Activated CD4-positive, CD25-positive, alpha-beta regulatory T cell treated with anti-CD3 and anti-CD28 coated beads, Interleukin-2, amount 50 U/mL, for 72 hours (primary cell): ENCODE data around the gene TMEM273.

ENCODE experiments used
- DNase-seq: peaks from one replicate; pipeline ENCODE4 v3.0.0; 2021

The TMEM273 gene

DNA sequence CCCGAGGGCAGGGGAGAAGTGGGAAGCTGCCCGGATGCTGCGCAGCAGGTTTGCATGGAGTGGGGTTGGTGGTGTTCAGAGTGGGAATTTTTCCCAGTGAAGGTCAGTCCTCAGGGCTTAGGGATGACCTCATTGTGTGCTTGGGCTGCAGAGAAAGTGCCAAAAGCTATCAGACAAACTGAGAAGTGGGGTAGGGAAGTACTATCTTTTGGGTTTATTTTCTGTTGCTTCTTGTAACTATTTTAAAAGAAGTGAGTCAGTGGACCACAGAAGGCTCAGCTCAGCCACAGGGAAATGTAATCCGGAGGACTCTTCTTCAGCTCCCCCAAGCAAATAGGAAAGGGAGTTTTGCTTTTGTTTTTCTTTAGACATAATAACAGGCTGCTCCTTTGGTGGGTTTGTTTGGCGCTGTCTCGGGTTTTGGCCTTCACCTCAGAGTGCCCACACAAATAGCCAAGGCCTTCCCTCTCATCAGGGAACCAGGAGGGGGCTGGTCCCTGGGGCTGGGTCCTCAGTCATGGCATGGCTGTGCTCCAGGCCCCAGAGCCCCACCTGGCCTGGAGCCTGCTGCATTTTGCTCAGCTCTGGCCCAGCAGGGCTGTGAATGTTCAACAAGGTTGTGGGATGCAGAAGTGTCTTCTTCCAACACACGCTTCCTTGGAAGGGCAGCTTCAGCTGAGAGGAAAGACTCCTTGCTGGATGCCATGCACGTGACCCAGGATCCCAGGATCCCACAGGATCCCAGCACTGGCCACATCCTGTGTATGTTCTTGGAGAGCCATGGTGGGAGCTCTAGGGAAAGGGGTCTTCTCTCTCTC is 49.0 kb downstream of the TMEM273 start:
- no peak for DNase-seq

DNA sequence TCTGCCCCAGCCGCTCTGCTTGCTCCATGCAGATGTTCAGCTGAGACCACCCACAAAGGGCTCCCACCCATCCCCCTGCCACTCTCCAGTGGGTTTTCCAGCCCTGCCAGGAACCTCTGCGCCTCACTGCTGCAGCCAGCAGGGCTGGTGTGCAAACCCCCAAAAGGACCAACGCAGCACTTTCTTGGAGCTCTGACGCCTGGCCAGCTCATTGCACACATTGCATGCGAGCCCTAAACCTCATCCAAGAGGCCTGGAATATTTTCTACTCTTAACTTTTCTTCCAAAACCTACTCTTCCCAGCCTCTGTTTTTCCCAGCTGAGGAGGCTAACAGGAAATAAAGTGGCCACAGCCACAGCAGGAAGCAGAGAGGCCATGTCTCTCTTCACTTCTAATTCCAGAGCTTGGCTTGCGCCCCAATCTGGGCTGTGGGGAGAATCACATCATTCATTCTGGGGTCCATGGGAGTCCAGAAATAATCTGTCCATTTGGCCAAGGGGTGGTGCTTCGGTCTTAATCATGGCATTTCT is 49.8 kb downstream of the TMEM273 start:
- DNase-seq = no peak

DNA sequence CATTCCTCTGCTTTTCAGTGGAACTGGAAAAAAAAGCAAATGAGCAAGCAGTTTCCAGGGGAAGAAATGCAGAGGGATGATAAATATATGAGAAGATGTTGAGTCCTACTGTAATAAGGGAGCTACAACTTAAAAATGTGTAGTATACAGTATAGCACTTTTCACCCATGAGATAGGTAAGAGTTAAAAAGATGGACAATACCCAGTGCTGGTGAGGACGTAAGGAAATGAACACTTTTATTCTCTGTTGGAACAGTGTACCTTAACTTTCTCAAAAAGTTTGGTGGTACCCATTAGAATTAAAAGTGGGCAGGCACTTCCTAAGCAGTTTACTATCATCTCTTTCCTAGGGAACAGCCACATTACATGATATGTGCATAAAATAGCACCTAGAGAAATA is 51.7 kb downstream of the TMEM273 start:
- DNase-seq = no peak

DNA sequence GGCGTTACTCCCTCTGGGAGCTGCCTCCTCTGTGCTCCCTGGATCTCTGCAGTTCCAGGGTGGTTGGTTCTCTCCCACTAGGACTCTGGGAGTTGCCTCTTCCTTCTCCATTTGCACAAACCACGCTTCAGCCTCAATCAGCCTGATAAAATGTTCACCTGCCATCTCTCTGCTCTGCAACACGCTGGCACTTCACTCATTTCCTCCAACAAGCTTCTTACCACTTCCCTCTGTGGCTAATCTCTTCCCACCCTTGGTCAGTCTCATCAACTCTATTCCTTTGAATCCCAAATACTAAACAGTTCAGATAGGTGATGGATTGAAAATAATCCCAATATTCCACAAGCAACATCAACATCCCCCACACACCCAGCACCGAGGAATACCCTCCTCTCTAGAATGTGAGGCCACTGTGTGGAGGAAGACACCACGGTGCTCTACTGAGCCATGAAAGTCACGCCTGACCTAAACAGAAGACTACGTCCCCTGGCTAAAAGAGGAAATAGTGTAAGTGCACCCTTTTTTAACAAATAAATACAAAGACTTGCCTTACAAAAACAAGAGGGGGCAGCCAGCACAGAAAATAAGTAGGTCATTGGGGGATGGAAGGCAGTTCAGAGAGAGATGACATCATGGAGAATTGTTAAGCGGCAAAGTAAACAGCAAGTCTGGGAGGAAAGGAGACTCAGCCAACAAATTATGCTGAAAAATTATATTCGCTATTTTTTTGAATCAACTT is 52.4 kb downstream of the TMEM273 start:
- no peak for DNase-seq

DNA sequence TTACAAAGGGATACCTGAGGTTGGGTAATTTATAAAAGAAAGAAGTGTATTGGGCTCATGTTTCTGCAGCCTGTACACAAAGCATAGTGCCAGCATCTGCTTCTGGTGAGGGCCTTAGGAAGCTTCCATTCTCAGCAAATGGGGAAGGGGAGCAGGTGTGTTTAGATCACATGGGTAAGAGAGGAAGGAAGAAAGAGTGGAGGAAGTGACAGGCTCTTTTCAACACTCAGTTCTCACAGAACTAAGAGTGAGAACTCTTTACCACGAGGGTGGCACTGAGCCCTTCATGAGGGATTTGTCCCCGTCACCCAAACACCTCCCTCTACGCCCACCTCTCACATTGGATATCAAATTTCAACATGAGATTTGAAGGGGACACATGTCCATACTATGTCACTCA is 53.9 kb downstream of the TMEM273 start:
- no peak for DNase-seq

DNA sequence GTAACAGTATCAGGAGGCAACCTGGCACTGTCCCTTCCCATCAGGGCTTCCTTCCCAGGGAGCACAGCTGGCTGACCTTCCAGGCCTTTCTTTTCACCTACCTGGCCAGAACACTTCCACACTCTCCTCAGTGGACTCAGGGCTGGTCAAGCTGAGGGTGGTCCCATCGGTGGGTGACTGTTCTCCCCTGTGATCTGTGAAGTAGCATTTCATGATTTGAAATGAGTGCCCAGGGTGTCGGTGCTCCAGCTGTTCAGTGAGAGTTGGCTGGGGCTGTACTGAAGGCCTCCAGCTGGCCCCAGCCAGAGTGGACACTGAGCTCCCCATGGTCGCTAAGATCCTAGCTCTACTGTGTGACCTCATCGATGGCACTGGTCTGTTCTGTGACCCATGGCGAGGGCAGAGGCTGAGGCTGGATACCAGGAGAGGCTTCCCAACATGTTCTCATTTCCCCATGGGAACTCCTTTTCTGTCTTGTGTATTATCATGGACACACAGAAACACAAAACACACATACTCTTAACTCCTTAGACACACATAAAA is 54.4 kb downstream of the TMEM273 start, which contains the start of gene FAM170B:
TSS of gene FAM170B (minus strand) at position 316 of the 543 bp plus-strand sequence. CDS start at position 213, 103 bp downstream.
- no peak for DNase-seq

DNA sequence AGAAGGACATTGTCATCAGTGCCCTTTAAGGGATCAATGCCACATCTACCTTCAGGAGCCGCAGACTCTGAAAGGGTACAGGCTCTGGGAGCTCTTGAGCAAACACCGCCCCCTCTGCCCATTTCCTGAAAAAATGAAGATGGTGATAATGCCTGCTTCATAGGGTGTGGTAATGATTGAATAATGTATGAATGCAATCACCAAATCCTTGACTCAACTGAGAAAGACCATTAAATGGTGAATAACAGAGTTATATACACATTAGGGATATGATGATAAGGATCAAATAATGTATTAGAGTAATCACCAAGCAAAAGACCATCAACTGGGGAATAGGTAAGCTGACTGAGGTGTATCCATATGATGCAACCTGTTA is 55.8 kb downstream of the TMEM273 start:
- DNase-seq = no peak

DNA sequence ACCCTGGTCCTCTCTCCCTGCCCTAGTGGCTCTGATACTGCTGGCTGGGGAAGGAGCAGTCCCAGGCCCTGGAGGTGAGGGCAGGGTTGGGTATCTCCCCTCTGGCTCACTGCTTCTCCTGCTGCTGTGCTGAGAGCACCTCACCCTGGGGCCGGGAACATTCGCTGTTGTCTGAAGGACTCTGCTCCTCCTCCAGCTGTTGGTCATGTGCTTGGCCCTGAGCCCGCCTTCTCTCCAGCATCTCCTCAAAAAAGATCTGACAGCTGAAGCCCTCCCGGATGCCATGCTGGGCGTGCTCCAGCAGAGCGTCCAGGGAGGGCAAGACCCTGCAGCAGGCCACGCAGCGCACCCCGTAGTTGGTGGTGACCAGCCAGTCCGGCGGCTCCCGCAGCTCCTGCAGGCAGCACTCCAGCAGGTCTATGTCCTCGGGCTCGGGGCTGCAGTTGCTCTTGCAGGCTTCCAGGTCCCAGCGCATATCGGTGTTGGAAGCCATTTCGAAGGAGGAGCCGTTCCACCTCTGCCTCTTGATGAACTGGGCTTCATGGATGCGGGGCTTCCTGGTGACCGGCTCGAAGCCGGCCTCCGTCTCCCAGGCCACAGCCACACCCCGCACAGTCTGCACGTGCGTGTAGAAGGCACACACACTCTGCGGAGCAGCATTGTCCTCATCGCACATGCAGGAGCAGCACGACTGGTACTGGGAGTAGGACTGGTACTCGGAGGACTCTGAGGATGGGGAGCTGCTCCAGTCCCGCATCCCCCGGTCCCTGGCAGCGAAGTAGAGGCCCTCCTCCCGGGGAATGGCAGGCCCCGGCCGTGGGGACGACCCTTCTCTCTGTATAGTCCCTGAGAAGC is 56.5 kb downstream of the TMEM273 start:
- no peak for DNase-seq

DNA sequence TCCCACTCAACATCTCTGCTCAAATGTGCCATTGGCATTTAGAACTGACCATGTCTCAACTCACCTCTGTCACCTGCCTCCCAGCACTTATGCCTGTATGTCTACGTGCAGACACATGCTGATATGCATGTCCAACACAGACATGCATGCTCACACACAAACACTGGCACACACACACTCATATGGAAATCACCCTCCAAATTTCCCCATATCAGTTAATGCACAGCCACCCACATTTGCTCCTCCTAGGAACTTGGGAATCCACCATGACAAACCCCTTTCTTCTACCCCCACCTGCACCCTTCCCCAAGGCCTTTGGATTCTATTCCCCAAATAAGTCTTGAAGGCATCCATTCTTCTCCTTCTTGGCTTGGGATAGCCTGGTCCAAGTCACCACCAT is 58.8 kb downstream of the TMEM273 start:
- no peak for DNase-seq

DNA sequence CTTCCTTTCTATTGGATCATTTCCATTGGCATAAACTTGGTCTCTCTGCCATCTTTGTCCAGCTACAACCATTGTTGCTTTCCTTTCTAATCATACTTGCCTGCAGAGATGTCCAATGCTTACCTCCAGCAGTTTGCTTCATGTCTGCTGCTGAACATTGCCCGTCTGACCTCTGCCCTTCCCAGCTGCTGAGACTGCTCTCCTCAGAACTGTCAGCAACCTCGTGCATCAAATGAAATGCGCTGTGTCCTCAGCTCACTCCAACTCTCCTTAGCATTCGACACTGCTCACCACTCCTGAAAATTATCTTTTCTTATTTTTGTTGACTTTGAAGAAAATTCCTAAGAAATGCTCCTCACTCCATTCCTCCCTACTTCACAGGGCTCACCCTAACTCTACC is 59.3 kb downstream of the TMEM273 start:
- no peak for DNase-seq

DNA sequence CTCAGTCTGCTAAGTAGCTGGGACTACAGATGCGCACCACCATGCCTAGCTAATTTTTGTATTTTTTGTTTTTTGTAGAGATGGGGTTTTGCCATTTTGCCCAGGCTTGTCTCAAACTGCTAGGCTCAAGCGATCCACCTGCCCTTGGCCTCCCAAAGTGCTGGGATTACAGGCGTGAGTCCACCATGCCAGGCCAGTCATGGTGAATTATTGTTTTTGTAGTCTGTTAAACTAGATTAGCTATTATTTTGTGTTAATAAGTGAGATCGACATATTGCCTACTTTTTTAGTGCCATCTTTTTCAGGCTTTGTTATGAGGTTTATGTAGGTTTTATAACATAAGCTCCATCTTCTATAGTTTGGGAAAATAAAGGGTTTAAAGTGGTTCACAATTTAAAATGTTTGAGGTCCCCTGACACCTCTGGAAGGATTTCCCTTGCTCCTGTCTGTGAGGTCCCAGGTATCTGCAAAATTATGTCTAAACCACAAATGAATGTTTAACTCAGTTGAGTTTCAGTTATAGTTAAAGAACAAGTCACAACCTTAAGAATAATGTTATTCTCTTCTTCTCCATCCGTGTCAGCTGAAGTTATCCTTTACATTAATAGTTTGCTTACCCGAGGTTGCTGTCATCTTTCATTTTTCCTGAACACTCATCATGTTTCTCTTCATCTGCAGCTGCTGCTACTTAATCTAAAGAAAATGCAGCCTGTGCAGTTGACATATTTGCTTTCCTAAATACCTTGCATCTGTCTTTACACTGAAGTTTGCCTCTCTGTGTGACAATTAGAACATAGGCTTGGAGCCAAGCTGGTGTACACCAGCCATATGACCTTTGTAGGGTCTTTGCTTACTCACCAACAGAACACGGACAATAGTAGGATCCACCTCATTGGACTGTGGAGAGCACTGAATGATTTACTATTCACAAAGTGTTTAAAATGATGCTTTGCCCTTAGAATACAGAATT is 63.9 kb downstream of the TMEM273 start:
- no peak for DNase-seq

DNA sequence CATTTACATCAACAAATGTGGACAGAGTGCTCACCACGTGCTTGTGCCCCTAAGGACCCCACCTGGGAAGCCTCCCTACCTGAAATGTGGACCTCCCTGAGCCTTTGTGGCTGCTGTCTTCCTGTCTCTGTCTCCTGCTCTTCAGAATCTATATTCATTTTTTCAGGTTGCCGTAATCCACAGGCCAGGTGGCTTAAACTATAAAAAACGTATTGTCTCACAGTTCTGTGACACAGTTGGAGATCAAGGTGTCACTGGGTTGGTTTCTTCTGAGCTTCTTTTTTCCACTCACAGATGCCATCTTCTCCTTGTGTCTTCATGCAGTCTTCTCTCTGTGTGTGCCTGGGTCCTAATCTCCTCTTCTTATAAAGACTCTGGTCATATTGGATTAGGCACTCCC is 67.3 kb downstream of the TMEM273 start:
- DNase-seq = no peak

DNA sequence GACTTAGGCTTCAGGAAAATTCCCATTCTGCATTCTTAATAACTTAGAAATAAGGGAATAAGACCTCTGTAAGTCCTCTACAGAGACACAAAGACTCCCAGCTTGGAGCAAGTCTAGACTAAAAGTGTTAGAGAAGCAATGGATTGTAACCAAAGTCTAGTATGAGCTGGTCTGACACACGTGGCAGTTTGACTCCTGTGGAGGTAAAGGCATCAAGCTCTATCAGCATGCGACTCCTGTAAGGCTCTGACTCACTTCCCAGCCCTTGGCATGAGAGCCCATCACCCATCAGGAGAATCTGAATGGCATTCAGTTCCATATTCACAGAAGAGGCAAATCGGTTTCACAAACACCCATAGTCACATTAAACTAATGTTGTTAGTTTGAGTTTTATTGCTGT is 68.4 kb downstream of the TMEM273 start:
- no peak for DNase-seq

DNA sequence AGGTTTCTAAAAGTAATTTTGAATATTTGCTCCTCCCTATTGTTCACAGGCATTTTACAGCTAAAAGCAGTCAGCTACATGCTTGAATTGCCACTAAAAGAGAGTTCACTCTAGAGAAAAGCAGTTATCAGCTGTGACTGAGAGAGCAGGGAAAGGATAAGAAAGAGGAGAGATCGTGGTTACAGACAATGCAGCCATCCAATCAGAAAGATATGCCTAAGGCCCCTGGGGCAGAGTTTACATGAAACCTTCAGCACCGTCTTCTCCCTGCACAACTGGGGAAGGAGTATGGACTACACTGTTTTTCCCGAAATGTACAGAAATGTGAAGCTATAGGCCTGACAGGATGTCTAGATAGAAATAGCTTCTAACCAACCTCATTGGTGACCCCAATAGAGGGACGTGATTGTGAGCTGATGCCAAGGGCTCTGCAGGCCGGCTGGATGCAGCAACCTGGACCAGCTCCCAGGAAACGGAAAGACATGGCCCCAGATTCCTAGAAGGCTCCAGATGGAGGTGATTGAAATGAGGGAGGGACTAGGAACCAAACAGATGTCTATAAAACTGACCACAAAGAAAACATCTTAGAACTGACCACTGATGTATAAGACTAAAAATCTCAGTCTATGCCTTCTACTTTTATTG is 69.6 kb downstream of the TMEM273 start:
- DNase-seq = no peak

DNA sequence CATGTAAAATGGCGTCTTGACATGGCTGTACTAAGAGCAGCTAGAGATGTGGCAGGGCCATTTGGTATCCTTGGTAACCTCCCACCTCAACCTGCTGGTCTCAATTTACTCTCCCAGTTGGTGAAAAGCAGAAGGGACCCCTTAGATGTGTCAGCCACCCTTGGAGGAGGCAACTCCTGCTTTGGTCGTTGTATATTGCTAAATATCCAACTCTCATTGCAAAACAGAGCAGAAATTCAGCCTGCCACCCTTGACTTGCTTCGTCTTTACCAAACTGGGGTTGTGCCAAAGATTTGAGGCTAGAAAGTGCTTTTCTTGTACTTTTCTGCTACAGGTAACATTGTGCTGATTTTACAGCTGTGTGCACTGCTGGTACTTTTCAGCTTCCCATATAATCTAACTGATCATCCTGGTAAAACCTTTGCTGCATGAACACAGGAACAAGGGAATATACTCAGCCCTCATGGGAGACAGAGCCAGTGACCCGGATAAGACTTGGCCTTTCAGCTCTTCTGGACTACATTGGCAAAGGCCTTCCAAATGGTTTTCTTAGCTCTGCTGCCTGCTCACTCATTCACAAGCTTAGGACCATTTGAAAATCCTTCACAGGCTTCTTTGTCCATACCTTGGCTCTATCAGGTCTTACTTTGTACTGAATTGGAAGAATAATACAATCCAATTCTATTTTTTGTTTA is 70.7 kb downstream of the TMEM273 start:
- DNase-seq = no peak

DNA sequence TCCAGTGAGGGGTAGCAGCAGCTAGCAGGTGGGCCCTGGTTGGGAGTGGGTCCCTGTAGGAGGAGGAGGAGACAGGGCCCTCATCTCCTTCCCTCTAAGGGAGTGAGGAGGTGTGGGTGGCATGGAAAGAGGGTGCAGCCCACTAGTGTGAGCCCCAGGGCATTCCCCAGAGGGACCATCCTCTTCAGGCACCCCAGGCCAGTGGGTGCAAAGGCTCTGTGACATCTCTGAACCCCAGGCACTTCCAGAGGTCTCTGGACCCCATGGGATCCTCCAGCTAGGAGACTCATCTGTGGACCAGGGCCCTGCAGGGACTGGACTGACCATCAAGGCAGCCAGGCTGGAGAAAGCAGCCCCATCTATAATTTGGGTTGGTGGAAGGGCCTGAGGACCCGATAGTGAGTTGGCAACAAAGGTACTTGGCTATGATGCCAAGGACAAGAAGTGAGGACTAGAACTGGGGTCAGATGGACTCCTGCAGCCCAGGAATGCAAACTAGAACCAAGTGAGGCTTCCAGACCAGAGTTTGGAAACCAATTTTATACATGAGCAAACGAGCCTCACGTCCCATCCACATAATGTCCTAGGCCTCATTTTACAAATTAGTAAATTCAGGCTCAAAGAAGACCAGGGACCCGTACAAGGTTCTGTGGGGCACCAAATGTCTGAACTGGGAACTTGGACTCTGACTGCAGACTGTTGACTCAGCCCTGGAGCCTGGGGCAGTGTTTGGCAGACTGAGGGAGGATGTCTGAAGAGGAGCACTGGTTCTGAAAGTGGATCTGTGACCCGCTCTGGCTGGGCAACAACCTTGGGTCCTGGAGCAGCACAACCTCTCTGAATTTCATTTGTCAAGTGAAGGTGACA is 71.4 kb downstream of the TMEM273 start:
- no peak for DNase-seq

DNA sequence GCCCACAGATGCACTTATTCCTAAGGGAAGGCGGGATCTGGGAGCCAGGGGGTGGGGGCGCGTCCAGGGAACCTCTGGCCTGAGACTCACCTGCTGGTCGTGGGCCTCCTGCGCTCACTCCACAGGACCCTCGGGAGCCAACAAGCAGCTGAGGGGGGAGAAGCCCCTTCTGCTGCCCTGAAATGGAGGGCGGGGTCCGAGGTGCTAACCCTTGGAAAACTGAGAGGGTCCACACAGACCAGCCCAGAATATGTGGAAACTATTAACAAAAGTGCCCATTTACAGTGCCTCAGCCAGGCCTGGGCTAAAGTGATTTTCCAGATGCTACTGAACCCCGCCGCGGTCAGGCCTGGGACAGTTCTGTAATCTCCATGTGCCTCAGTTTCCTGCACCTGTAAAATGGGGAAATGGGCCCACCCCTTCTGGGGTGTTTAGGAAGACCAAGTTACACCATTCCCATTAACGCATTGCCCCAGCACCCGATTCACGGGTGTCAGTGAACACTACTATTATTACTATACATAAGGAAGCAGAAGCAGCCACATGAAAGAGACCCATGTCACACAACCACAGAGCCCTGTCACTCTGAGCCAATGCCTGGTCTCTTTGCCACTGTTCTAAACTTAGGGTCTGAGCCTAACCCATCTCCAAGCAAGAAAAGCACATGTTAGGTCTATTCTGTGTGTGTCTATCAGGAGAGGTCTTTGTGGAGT is 72.2 kb downstream of the TMEM273 start:
- no peak for DNase-seq

DNA sequence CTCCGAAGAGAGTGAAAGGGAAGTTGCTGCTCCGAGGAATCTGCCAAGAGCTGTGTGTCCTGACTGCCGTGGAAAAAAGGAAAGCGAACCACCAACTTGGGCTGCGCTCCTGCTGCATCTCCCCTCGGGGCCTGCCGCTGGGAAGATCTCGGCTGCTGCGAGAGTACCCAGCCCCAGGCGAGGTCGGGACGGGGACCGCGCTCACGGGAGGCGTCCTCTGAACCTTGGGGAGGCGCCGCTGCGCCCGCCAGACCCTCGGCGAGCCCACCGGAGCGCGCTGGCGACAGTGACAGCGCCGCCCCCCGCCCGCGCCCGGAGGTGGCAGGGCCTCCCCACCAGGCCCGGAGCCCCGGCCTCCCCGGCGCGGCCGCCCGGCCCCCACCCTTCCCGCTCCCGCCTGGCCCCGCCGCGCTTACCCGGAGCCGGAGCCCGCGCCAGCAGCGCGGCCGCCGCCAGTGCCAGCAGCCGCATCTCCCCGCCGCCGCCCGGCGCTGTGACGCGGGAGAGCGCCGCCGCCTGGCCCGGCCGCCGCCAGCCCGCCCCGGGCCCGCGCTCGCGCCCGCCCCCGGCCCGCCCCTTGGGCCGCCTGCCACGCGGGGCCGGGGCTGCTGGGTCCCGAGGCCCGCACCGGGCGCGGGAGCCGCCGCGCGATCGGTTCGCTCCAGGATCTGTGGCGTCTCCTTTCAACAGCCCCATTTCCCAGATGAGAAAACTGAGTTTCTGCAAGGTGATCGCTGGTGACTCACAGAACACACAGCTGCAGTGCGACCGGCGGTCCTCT is 73.0 kb downstream of the TMEM273 start, which contains the start of gene VSTM4:
TSS of gene VSTM4 (minus strand) at position 508 of the 781 bp plus-strand sequence. CDS start at position 471, 37 bp downstream.
- no peak for DNase-seq
